GM18507 (cell line): ENCODE data around the gene WDR45B.
"Not testable (repeated sequence)": the region's sequence is repeated elsewhere in the genome, so short reads cannot be mapped to it uniquely, and the experiment has no call there.

Source experiments
- DNase-seq: peaks from one replicate; pipeline ENCODE4 v3.0.0; 2011; ENCODE audit warnings: low read depth; ENCODE audit not compliant: insufficient read length; ENCODE audit errors: extremely low spot score
- FAIRE-seq: peaks from 2 replicates; lab custom pipeline; 2011; peaks lifted over from hg19 to GRCh38; lab: Jason Lieb, UNC

WDR45B gene

GRCh38 chr17:82659886-82660285, 11.6 kb upstream of the WDR45B start:
- DNase-seq (no peak), FAIRE-seq (no peak)

- FAIRE-seq, result no peak
Measured at GRCh38 chr17:82658796-82659452, 10.7 kb upstream of the WDR45B start.

GRCh38 chr17:82658331-82658730, 10.1 kb upstream of the WDR45B start:
- FAIRE-seq, result no peak
- DNase-seq, result no peak

More at GRCh38 chr17:82658796-82659452, 10.7 kb upstream of the WDR45B start:
- no peak for DNase-seq

- FAIRE-seq (no peak), DNase-seq (no peak)
Measured at GRCh38 chr17:82657926-82658325, 9.7 kb upstream of the WDR45B start.

GRCh38 chr17:82656266-82656665, 8.0 kb upstream of the WDR45B start:
- DNase-seq (no peak), FAIRE-seq (no peak)

- no peak for FAIRE-seq
- no peak for DNase-seq
Measured at GRCh38 chr17:82655523-82655922, 7.3 kb upstream of the WDR45B start.

GRCh38 chr17:82655038-82655479, 6.8 kb upstream of the WDR45B start:
- no peak for FAIRE-seq

GRCh38 chr17:82654611-82655010, 6.4 kb upstream of the WDR45B start:
- not testable (repeated sequence) for FAIRE-seq, DNase-seq

More at GRCh38 chr17:82655038-82655479, 6.8 kb upstream of the WDR45B start:
- DNase-seq, result no peak

GRCh38 chr17:82653651-82654528, 5.6 kb upstream of the WDR45B start:
- FAIRE-seq (no peak), DNase-seq (no peak)

GRCh38 chr17:82650723-82651122, 2.5 kb upstream of the WDR45B start:
- DNase-seq (no peak), FAIRE-seq (no peak)

- DNase-seq, result no peak
- no peak for FAIRE-seq
Measured at GRCh38 chr17:82649501-82650261, 1.4 kb upstream of the WDR45B start.

- peak; percentile 32 for DNase-seq
- no peak for FAIRE-seq
Measured at GRCh38 chr17:82648742-82649331, 593 bp upstream of the WDR45B start.

- DNase-seq (no peak), FAIRE-seq (no peak)
Measured at GRCh38 chr17:82647593-82648164, 565 bp downstream of the WDR45B start.

GRCh38 chr17:82645516-82645915, 2.7 kb downstream of the WDR45B start:
- FAIRE-seq (no peak), DNase-seq (no peak)

GRCh38 chr17:82644148-82644547, 4.1 kb downstream of the WDR45B start:
- no peak for FAIRE-seq
- DNase-seq, result no peak

- DNase-seq (no peak), FAIRE-seq (no peak)
Measured at GRCh38 chr17:82642022-82642421, 6.2 kb downstream of the WDR45B start.

GRCh38 chr17:82640036-82640435, 8.2 kb downstream of the WDR45B start:
- DNase-seq, result no peak
- FAIRE-seq, result no peak

- DNase-seq (no peak), FAIRE-seq (no peak)
Measured at GRCh38 chr17:82639628-82640027, 8.6 kb downstream of the WDR45B start.

- no peak for DNase-seq
- FAIRE-seq, result no peak
Measured at GRCh38 chr17:82638183-82638773, 10.0 kb downstream of the WDR45B start.
